ENCODE measurements around the gene UMAD1. TPM values are rescaled to one million over a fixed set of nuclear protein-coding genes. Genes with fewer than 3 reads are reported as not detected.
A peak's percentile ranks its signal among the peaks of the same experiment; 100 is the strongest.
"Not testable (repeated sequence)": the region's sequence is repeated elsewhere in the genome, so short reads cannot be mapped to it uniquely, and the experiment has no call there.

Gene UMAD1
- total RNA-seq, 4 donors from 2014 or later = 6.1 to 11.2 (median 9.3) TPM

- H3K4me3 ChIP-seq = no peak overlapping the region
- H3K4me1 ChIP-seq = peaks cover 0 to 9% (median 0%) of the 10 kb centered on the region in 4 donors
- DNase-seq (ENCODE audit: extremely low spot score) = no peak
- TF ChIP-seq POLR2A (IDR thresholded peaks at IDR 0.05; ENCODE audit: low read depth) (no peak), CTCF (IDR thresholded peaks at IDR 0.05) (no peak), POLR2AphosphoS5 (IDR thresholded peaks at IDR 0.05) (no peak), EP300 (IDR thresholded peaks at IDR 0.05) (no peak)
- no peaks in the 10 kb centered on the region for H3K27me3 ChIP-seq
- intact Hi-C loops (cut with DNase I) = no loop called here
- H3K27ac ChIP-seq (replicated peaks in 1 of 4) = no peak overlapping the region
- no peaks in the 10 kb centered on the region for H3K9me3 ChIP-seq
- no peaks in the 10 kb centered on the region for H3K36me3 ChIP-seq
- 79% methylated on average over 1 of the region's 1 CpG for WGBS
These were observed 12.4 kb downstream of the UMAD1 start for GRCh38 chr7:7652798-7653540.

GRCh38 chr7:7653593-7654187 lies 13.1 kb downstream of the UMAD1 start:
- peaks cover 0 to 9% (median 0%) of the 10 kb centered on the region in 4 donors for H3K4me1 ChIP-seq
- H3K9me3 ChIP-seq = no peaks in the 10 kb centered on the region
- intact Hi-C loops (cut with DNase I) = no loop called here
- TF ChIP-seq CTCF (IDR thresholded peaks at IDR 0.05) (peak; percentile 6 to 42 (median 21)), EP300 (IDR thresholded peaks at IDR 0.05) (no peak), POLR2A (IDR thresholded peaks at IDR 0.05; ENCODE audit: low read depth) (no peak)
- H3K27ac ChIP-seq (replicated peaks in 1 of 4) = no peak overlapping the region
- H3K4me3 ChIP-seq = no peak overlapping the region
- no peaks in the 10 kb centered on the region for H3K27me3 ChIP-seq
- 56% methylated on average over 3 of the region's 3 CpGs for WGBS
- no peak for DNase-seq (ENCODE audit: extremely low spot score)
- H3K36me3 ChIP-seq = no peaks in the 10 kb centered on the region

GRCh38 chr7:7654964-7655715 lies 14.6 kb downstream of the UMAD1 start:
- WGBS = 75% methylated on average over 4 of the region's 4 CpGs
- no peak for DNase-seq (ENCODE audit: extremely low spot score)
- intact Hi-C loops (cut with DNase I) = no loop called here

GRCh38 chr7:7656459-7656858 lies 15.9 kb downstream of the UMAD1 start:
- H3K36me3 ChIP-seq; H3K4me1 ChIP-seq; H3K4me3 ChIP-seq; intact Hi-C loops (cut with DNase I); H3K27ac ChIP-seq (replicated peaks in 1 of 4); H3K9me3 ChIP-seq; DNase-seq (ENCODE audit: extremely low spot score); H3K27me3 ChIP-seq: not testable (repeated sequence)
- WGBS = 93% methylated on average over 3 of the region's 3 CpGs

More at GRCh38 chr7:7654964-7655715, 14.6 kb downstream of the UMAD1 start:
- no peak overlapping the region for H3K4me3 ChIP-seq
- H3K4me1 ChIP-seq = peaks cover 0 to 9% (median 0%) of the 10 kb centered on the region in 4 donors
- H3K36me3 ChIP-seq = no peaks in the 10 kb centered on the region
- TF ChIP-seq CTCF (IDR thresholded peaks at IDR 0.05) (no peak), POLR2A (IDR thresholded peaks at IDR 0.05; ENCODE audit: low read depth) (no peak), EP300 (IDR thresholded peaks at IDR 0.05) (no peak), POLR2AphosphoS5 (IDR thresholded peaks at IDR 0.05) (no peak)
- H3K9me3 ChIP-seq = no peaks in the 10 kb centered on the region
- H3K27ac ChIP-seq (replicated peaks in 1 of 4) = no peak overlapping the region
- no peaks in the 10 kb centered on the region for H3K27me3 ChIP-seq

- Histone ChIP-seq H3K4me3 (no peak overlapping the region), H3K27me3 (no peaks in the 10 kb centered on the region), H3K4me1 (no peaks in the 10 kb centered on the region), H3K27ac (replicated peaks in 1 of 4) (no peak overlapping the region), H3K9me3 (no peaks in the 10 kb centered on the region), H3K36me3 (no peaks in the 10 kb centered on the region)
- TF ChIP-seq CTCF (IDR thresholded peaks at IDR 0.05) (no peak), EP300 (IDR thresholded peaks at IDR 0.05) (no peak), POLR2AphosphoS5 (IDR thresholded peaks at IDR 0.05) (no peak), POLR2A (IDR thresholded peaks at IDR 0.05; ENCODE audit: low read depth) (no peak)
- intact Hi-C loops (cut with DNase I) = no loop called here
- WGBS = 84% methylated on average over 6 of the region's 6 CpGs
- no peak for DNase-seq (ENCODE audit: extremely low spot score)
These were observed 22.0 kb downstream of the UMAD1 start for GRCh38 chr7:7662527-7662926.
